HG03442 (cell line): Measurements from ENCODE around the gene NQO2.

Experiments
- ATAC-seq: cut with Tn5 transposase; IDR thresholded peaks from one replicate; pipeline ENCODE4 v1.9.1; 2021; ENCODE audit warnings: mild to moderate bottlenecking, moderate library complexity; ENCODE audit not compliant: unreplicated experiment

NQO2 gene

GRCh38 chr6:3068329-3069214 is 68.9 kb downstream of the NQO2 start, which contains the start of gene RIPK1:
Gene RIPK1, plus strand, starts transcription at chr6:3068494. Its CDS starts 8,330 bp downstream, at chr6:3076824.
- ATAC-seq, result peak; percentile 82
